ENCODE measurements around the gene CD164L2. TPM values are rescaled to one million over a fixed set of nuclear protein-coding genes. Genes with fewer than 3 reads are reported as not detected.

Gene CD164L2
- polyA plus RNA-seq, 1 donor = 0.13 TPM

- no peak for DNase-seq
Observed at GRCh38 chr1:27346991-27347624, 36.0 kb downstream of the CD164L2 start.

- no peak for DNase-seq
Observed at GRCh38 chr1:27346357-27346756, 36.8 kb downstream of the CD164L2 start.

DNA sequence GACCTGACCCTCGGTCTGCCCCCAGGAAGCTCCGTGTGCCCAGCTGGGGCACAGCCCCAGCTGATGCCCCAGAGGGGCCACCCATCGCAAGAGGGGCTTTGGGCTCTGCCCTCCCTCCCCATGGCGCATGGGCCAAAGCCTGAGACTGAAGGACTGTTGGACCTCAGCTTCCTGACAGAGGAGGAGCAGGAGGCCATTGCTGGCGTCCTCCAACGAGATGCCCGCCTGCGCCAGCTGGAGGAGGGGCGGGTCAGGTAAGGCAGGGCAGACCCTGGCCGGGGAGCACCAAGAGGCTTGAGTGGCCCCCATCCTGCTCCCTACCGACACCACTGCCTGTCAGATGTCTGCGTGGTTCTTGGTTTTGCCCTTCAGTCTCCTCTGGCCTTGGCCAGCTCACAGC is 37.9 kb downstream of the CD164L2 start:
- no peak for DNase-seq

- no peak for DNase-seq
Observed at GRCh38 chr1:27343639-27344025, 39.5 kb downstream of the CD164L2 start.

GRCh38 chr1:27342778-27343638 is 40.1 kb downstream of the CD164L2 start:
- no peak for DNase-seq

- DNase-seq = no peak
Observed at GRCh38 chr1:27342391-27342777, 40.7 kb downstream of the CD164L2 start.

GRCh38 chr1:27341525-27342252 is 41.4 kb downstream of the CD164L2 start, which contains the start of gene SYTL1:
SYTL1 (plus strand) TSS chr1:27342022; CDS start chr1:27345335, 3,313 bp downstream.
- DNase-seq = no peak

- DNase-seq = no peak
Observed at GRCh38 chr1:27339213-27339612, 43.9 kb downstream of the CD164L2 start.

GRCh38 chr1:27338751-27339150 is 44.4 kb downstream of the CD164L2 start:
- DNase-seq = no peak

DNA sequence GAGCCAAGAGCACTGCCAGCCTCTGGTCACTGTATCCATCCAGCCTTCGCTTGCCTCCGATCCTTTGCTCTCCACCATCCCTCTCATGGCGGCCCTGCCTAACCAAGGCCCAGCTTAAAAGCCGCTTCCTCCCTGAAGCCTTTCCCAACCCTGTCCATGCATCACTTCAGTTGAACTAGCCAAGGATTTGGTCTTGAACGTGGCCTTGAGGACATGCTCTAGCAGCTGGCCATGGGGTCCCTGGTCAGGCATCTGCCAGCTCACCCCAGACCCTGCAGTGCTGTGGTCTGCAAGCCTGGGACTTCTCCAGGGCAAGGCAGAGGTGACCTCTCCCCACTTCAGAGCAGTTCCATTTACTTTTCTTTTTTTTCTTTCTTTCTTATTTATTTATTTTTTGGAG is 46.4 kb downstream of the CD164L2 start:
- no peak for DNase-seq

DNA sequence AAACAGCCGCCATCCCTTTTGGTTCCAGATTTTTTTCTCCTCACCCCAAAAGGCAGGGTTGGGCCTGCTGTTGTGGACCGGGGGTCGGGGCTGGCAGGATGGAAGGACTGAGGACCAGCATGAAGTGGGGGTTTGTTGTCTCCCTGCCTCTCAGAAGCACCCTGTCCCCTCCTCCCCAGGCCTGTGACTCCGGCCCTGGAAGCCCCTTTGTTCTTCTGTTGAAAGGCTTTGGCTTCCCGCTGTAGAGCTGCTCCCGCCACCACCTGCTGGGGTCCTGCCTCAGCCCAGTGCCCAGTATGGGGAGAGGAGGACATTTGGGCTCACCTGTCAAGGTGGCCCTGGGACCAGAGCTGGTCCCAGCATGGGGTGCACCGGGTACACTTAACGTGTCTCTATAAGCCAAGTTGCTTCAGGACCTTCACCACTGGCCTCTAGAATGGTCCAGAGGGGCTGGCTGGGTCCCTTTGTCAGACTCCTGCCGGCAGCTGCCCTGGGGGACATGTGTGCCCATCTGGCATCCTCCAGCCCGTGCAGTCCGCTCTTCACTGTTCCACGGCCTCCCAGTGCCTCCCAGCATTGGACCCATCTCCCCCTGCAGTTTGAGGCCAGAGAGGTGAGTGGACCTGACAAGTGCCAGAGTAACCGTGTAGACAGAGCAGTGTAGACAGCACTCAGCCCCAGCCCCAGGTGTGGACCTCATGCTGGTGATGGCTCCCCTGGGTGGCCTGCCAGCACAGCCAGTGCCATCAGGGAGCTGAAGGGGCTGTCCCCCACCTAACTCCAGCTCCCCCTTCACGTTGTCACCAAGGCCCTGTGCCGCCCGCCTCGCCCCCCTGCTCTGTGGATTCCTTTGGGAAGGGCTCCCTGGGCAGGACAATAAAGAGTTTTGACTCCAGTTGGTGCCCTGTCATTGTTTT is 47.4 kb downstream of the CD164L2 start:
- no peak for DNase-seq

GRCh38 chr1:27333717-27334279 is 49.3 kb downstream of the CD164L2 start:
- no peak for DNase-seq

- no peak for DNase-seq
Observed at GRCh38 chr1:27332536-27333281, 50.4 kb downstream of the CD164L2 start.

GRCh38 chr1:27331922-27332321 is 51.2 kb downstream of the CD164L2 start:
- DNase-seq = no peak

DNA sequence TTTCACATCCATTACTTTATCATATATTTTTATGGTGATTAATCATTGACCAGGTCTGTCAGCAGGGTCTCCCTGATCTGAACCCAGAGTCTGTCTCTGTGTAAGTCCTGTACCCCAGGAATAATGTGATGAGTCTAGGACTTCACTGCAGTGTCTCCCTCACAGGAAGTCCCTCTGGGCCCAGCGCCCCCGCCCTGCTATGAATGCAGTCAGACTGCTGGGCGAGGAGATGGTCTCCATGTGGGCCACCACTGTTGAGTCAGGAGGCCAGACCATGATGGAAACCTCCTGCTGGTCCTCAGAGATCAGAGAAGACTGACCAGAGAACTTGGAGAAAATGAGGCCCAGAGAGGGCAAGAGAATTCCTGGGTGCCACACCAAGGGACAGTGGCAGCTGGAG is 51.7 kb downstream of the CD164L2 start:
- no peak for DNase-seq

DNA sequence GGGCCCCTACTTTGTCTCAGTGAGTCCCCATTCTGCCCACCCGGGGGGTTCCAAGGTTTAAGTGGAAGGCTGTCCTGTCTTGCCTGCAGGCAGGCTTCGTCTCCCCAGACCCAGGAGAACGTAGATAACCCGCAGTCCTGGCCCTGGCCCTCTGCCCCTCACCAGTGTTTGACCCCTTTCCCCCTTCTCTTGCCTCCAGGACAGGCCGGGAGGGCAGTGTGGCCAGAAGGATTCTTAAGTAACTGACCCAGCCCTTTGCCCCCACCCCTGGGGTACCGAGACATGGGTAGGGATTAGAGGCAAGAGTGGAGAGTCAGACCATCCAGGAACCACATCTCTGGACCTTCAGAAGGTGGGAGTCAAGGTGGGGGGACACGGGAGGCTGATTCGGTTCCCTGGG is 52.3 kb downstream of the CD164L2 start:
- DNase-seq = no peak

Data from left kidney (tissue), 2 donors.